GM19099 (cell line): ENCODE measurements around the gene PMPCA.

Experiments used
- POLR2A ChIP-seq: IDR thresholded peaks from 3 replicates; pipeline ENCODE4 v1.6.1; 2011; ENCODE audit warnings: low read depth; ENCODE audit not compliant: insufficient read length; ENCODE audit errors: extremely low read depth

Gene PMPCA

DNA sequence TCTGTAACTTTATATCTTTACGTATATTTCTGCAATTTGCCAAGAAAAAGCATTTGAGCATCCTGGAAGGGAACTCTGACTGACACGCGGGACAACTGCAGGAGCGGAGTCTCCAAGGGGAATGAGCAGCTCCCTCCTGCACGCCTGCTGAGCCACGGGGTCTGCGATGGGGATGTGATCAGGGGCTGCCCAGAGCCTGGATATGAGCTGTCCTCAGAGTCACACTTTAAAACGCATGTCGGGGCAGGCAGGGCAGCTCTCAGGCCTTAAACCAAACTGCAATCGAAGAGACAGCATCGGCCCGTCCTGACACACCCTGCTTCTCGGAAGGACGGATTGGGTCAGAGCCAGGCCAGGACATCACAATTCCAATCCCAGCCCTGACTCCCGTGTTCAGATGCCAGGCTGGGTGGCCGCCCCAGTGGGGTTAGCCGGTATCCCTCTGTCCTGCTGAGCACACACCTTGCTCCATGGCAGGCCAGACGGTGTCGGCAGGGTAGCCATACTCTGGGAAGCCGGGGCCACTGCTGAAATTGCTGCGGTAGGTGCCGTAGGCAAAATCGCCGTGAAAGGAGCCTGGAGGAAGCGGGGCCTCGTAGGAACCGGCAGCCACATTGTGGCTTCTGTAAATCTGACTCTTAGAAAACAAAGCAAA is 55.2 kb downstream of the PMPCA start:
- TF ChIP-seq POLR2A, result no peak

DNA sequence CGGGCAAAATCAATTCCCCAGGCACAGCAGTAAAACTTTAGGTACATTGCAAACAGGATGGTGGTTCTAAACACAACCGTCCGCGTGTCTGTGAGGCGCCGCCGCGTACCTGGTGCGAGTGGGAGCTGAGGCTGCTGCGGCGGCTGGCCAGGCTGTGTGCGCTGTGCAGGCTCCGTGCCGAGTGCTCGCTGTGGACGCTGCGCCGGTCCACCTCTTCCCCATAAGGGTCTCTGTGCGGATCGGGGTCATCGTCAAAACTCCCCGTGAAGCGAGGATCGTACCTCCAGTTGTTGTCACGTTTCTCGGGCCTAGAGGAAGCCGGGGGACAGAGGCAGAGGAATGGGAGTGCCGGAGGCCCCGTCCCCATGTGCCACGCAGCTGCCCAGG is 55.7 kb downstream of the PMPCA start:
- no peak for TF ChIP-seq POLR2A

DNA sequence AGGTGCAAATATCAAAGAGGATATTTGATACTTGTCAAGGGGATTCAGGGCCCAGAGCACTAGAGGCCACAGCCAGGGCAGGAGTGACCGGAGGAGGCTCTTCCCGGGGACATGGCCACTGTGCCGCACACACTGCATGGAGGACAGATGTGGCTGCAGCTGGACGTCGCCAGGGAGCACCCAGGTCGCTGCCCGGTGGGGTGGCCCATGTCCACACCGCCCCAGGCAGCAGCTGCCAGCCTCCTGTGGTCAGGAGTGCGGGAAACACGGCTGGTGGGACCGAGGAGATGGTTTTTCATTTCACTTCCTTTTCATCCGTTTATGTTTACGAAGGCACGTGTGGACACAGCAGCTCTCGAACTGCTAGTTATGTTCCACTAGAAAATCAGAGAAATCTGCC is 57.3 kb downstream of the PMPCA start:
- TF ChIP-seq POLR2A, result no peak

DNA sequence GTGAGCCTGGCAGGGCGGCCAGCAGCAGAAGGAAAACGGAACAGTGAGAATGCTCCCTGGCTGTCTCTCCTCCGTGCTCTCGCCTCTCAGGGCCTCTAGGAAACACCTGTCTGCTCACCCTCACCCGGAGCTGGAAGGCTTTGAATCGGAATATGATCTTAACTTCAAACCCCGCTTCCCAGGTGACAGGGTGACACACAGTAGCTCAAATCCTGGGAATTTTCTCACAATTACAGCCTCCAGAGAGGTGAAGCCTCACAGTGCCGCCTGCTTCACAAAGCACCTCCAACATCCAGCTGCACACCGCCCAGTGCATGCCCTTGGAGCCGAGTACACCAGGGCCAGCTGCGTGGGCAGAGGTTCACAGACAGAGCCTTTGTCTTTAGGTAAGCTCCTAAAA is 59.9 kb downstream of the PMPCA start:
- no peak for TF ChIP-seq POLR2A

DNA sequence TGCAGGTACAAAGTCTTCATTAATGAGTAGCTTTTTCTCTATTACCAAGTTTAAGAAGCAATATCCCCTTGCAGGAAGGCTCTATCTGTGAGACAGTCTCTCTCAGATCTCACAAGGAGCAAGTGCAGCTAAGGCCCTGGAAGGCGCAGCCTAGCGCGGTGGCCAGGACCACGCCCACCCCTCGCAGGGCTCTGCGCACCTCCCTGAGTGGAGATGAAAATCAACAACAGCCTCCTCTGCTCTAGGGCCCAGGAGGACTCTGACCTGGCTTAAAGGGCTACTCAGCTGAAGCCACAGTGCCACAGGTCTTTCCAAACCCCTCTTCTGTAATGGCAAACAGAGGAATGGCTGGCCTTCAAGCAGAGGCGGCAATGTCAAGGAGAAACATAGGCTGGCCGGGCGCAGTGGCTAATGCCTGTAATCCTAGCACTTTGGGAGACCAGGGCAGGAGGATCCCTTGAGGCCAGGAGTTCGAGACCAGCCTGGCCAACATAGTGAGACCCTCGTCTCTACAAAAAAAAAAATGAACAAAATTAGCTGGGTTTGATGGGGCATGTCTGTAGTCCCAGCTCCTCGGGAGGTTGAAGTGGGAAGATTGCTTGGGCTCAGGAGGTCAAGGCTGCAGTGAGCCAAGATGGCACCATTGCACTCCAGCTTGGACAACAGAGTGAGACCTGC is 60.5 kb downstream of the PMPCA start:
- TF ChIP-seq POLR2A, result no peak

DNA sequence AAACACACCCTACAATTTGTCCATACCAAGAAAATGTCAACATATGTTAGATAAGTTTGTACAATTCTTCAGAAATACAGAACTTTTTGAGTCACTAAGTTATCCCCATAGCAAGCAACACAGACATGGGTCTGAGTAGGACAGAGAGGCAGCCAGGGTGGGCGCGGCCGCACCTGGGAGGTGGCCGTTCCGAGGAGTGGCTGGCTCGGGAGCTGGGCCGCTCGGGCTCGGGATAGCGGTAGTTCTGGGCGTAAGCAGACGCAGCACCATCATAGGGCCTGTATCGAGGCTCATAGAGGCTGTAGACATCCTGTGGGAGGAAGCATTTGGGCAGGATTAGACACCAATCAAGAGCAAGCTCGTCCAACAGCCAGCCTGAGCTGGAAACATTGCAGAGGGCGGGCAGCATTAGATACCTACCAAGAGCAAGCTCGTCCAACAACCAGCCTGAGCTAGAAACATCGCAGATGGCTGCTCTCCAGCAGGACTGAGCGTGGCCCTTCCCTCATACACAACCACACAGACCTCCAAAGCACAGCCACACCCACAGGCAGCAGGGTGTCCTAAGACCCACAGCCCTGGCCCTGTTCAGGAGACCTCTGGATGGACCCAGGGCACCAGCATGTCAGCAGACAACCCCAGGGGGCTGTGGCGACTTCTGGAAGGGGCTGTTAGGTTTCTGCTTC is 61.5 kb downstream of the PMPCA start:
- no peak for TF ChIP-seq POLR2A

DNA sequence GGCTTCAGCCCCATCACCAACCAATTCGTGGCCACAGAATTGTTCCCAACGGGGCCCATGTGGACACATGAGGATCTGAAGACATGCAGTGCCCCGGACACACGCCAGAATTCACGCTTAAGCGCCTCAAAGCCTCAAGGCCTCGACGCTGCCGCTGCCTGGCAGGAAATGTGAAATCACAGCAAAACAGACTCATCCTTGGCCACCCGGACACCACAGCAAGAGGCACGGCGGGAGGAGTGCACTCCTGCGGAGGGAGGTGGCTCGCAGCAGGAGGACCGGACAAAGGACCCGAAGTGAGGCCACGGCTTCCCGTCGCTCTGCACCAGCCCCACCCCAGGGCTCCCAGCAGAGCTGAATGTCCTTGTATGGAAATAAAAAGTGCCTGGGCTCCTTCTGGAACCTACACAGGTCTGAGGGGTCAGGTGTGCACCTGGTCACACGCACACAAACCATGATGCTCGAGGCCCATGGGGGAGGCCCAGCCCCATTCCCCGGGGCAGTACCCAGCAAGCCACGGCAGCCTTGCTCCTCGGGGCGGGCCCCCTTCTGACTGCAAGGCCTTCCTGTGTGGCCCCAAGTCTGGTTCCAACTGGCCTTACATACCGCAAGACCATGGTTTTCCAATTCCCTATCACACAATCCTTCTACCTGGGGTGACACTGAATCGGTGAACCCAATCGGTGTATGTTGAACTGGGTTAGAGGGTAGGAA is 62.3 kb downstream of the PMPCA start:
- TF ChIP-seq POLR2A, result no peak

DNA sequence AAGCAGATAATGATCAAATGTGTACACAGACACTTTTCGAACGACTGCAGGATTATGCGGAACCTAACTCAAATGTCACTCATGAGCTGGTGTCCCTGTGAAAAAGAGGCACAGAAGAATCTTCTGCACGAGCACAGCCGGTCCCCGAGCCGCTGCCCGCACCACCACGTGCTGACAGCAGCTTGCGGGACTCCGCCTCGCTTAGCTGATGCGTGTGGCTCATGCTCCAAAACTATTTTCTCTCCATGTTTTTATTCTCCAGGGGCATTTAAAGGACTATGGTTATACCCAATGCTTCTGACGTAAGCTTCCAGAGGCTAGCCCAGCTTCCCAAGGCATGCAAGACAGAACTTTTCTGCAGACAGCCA is 62.9 kb downstream of the PMPCA start:
- no peak for TF ChIP-seq POLR2A
